HCT116 (cell line): ENCODE results near the gene CELA3B.
"Not testable (repeated sequence)": the region's sequence is repeated elsewhere in the genome, so short reads cannot be mapped to it uniquely, and the experiment has no call there.

Experiments used
- CEBPB ChIP-seq: IDR thresholded peaks from 2 replicates; pipeline ENCODE4 v1.6.1; 2012; ENCODE audit warnings: low read depth
- EZH2 ChIP-seq: fragments of 200-600 bp; sonication (generic); IDR thresholded peaks from 2 replicates; pipeline ENCODE4 v1.6.1; 2017; ENCODE audit warnings: antibody characterized with exemption, mixed run types
- JUND ChIP-seq: IDR thresholded peaks from 2 replicates; pipeline ENCODE4 v1.6.1; 2012
- ZNF274 ChIP-seq: fragments of 200-500 bp; sonication (Bioruptor generic); IDR thresholded peaks from 2 replicates; pipeline ENCODE4 v1.6.1; 2014; ENCODE audit warnings: mild to moderate bottlenecking, low read depth, low read length, inconsistent platforms
- TF ChIP-seq, protein P1 (sequence below), 3 experiments: fragments of 200-600 bp in 1 of 3; sonication (generic) in 1 of 3; IDR thresholded peaks in 2 of 3; conservative IDR thresholded peaks in 1 of 3; 2 replicates each; pipeline ENCODE4 v1.5.1; 2012 to 2017; ENCODE audit warnings: low read depth in 2 of 3, low read length in 2 of 3, antibody characterized with exemption in 1 of 3, borderline replicate concordance in 1 of 3, control low read depth in 1 of 3, mild to moderate bottlenecking in 1 of 3, mixed read lengths in 1 of 3, mixed run types in 1 of 3, moderate library complexity in 1 of 3; ENCODE audit not compliant: insufficient read depth in 1 of 3
- TF ChIP-seq, protein P2 (sequence below): IDR thresholded peaks from 2 replicates; pipeline ENCODE4 v1.6.1; 2012

DNA sequence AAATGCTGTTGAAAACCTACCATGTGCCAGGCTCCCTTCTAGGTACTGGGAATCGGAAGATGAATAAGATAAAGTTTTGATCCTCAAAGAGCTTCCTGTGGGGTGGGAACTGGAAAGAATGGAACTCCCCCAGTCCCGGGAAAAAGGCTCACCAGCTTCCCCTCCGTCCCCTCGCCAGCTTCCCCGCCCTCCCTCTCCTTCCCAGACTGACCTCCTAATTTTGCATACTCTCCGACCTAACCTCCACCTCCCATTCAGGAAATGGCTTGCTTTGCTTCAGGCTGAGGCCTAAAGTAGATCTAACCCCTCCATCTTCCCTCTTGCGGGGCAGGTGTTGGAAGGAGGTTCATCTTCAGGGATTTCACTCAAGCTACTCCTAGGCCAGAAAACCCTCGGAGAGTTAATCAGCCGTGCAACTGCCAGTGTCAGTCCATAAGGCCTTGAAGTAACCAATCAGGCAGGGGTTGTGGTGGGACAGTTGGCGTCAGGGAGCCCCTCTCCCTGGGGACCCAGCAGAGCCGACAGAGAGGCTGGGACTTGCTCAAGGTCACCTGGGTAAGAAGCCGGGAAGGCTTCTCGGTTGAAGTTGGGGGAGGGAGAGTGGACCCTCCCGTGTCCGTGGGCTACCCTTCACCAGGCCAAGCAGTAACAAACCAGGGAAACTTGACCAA, 21.9 kb downstream of the CELA3B start:
- not testable (repeated sequence) for TF ChIP-seq EZH2, ZNF274, CEBPB, JUND
- TF ChIP-seq, protein P1, sequence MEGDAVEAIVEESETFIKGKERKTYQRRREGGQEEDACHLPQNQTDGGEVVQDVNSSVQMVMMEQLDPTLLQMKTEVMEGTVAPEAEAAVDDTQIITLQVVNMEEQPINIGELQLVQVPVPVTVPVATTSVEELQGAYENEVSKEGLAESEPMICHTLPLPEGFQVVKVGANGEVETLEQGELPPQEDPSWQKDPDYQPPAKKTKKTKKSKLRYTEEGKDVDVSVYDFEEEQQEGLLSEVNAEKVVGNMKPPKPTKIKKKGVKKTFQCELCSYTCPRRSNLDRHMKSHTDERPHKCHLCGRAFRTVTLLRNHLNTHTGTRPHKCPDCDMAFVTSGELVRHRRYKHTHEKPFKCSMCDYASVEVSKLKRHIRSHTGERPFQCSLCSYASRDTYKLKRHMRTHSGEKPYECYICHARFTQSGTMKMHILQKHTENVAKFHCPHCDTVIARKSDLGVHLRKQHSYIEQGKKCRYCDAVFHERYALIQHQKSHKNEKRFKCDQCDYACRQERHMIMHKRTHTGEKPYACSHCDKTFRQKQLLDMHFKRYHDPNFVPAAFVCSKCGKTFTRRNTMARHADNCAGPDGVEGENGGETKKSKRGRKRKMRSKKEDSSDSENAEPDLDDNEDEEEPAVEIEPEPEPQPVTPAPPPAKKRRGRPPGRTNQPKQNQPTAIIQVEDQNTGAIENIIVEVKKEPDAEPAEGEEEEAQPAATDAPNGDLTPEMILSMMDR (IDR thresholded peaks at IDR 0.05 in 2 of 3, conservative IDR thresholded peaks at IDR 0.05 in 1 of 3; ENCODE audit: borderline replicate concordance in 1 of 3, insufficient read depth in 1 of 3, low read depth in 2 of 3, low read length in 2 of 3) = not testable (repeated sequence)
- TF ChIP-seq, protein P2, sequence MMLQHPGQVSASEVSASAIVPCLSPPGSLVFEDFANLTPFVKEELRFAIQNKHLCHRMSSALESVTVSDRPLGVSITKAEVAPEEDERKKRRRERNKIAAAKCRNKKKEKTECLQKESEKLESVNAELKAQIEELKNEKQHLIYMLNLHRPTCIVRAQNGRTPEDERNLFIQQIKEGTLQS = not testable (repeated sequence)
